ENCODE data around the gene SLC16A10. TPM values are rescaled to one million over a fixed set of nuclear protein-coding genes. Genes with fewer than 3 reads are reported as not detected.

Gene SLC16A10
- total RNA-seq, 1 donor from 2014 or later = 5.6 TPM

DNA sequence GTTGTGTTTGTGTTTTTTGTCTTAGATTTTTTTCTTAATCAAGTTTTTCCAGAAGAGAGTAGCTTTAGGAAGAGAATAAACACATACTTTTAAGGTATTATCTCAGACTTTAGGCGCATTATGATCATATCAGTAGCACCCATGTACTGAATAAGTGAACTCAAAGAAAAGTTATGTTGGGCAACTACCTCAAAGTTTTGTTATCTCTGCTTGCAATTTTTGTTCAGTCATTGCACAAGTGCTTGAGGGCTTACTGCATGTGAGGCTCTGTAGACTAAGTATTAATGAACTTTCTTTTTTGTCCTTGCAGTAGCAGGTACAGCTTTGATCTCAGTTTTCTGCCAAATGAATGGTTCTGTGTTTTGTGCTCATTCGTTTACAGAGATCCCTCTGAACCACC is 189.0 kb downstream of the SLC16A10 start:
- H3K4me1 Mint-ChIP-seq = no peaks in the 10 kb centered on the region
- H3K27me3 Mint-ChIP-seq (ENCODE audit: low read depth) = no peaks in the 10 kb centered on the region
- TF ChIP-seq, protein P1, sequence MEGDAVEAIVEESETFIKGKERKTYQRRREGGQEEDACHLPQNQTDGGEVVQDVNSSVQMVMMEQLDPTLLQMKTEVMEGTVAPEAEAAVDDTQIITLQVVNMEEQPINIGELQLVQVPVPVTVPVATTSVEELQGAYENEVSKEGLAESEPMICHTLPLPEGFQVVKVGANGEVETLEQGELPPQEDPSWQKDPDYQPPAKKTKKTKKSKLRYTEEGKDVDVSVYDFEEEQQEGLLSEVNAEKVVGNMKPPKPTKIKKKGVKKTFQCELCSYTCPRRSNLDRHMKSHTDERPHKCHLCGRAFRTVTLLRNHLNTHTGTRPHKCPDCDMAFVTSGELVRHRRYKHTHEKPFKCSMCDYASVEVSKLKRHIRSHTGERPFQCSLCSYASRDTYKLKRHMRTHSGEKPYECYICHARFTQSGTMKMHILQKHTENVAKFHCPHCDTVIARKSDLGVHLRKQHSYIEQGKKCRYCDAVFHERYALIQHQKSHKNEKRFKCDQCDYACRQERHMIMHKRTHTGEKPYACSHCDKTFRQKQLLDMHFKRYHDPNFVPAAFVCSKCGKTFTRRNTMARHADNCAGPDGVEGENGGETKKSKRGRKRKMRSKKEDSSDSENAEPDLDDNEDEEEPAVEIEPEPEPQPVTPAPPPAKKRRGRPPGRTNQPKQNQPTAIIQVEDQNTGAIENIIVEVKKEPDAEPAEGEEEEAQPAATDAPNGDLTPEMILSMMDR (conservative IDR thresholded peaks at IDR 0.05) = no peak
- no peak overlapping the region for H3K4me3 Mint-ChIP-seq
- peaks cover 73% of the 10 kb centered on the region for H3K36me3 Mint-ChIP-seq (ENCODE audit: low read depth)
- DNase-seq (ENCODE audit: low read depth, low spot score) = no peak
- H3K27ac Mint-ChIP-seq (ENCODE audit: unreplicated experiment) = no peak overlapping the region
- H3K9me3 Mint-ChIP-seq = peaks cover 17% of the 10 kb centered on the region

- DNase-seq (ENCODE audit: low read depth, low spot score) = no peak
- Mint-ChIP-seq H3K27ac (ENCODE audit: unreplicated experiment) (no peak overlapping the region), H3K27me3 (ENCODE audit: low read depth) (no peaks in the 10 kb centered on the region)
Observed at GRCh38 chr6:111276736-111277135, 189.4 kb downstream of the SLC16A10 start.

GRCh38 chr6:111277819-111278218 is 190.5 kb downstream of the SLC16A10 start:
- Mint-ChIP-seq H3K4me1 (no peaks in the 10 kb centered on the region), H3K9me3 (peaks cover 17% of the 10 kb centered on the region), H3K4me3 (no peak overlapping the region), H3K36me3 (ENCODE audit: low read depth) (peaks cover 85% of the 10 kb centered on the region), H3K27ac (ENCODE audit: unreplicated experiment) (no peak overlapping the region), H3K27me3 (ENCODE audit: low read depth) (no peaks in the 10 kb centered on the region)
- TF ChIP-seq, protein P1 (conservative IDR thresholded peaks at IDR 0.05) = no peak
- no peak for DNase-seq (ENCODE audit: low read depth, low spot score)

More at GRCh38 chr6:111276736-111277135, 189.4 kb downstream of the SLC16A10 start:
- TF ChIP-seq, protein P1 (conservative IDR thresholded peaks at IDR 0.05) = no peak
- Mint-ChIP-seq H3K9me3 (peaks cover 17% of the 10 kb centered on the region), H3K36me3 (ENCODE audit: low read depth) (peaks cover 75% of the 10 kb centered on the region), H3K4me1 (no peaks in the 10 kb centered on the region), H3K4me3 (no peak overlapping the region)

- Mint-ChIP-seq H3K4me3 (no peak overlapping the region), H3K9me3 (peaks cover 13% of the 10 kb centered on the region), H3K27me3 (ENCODE audit: low read depth) (no peaks in the 10 kb centered on the region), H3K4me1 (no peaks in the 10 kb centered on the region), H3K27ac (ENCODE audit: unreplicated experiment) (no peak overlapping the region), H3K36me3 (ENCODE audit: low read depth) (peaks cover 81% of the 10 kb centered on the region)
- TF ChIP-seq, protein P1 (conservative IDR thresholded peaks at IDR 0.05) = no peak
- no peak for DNase-seq (ENCODE audit: low read depth, low spot score)
Observed at GRCh38 chr6:111278731-111279130, 191.4 kb downstream of the SLC16A10 start.

DNA sequence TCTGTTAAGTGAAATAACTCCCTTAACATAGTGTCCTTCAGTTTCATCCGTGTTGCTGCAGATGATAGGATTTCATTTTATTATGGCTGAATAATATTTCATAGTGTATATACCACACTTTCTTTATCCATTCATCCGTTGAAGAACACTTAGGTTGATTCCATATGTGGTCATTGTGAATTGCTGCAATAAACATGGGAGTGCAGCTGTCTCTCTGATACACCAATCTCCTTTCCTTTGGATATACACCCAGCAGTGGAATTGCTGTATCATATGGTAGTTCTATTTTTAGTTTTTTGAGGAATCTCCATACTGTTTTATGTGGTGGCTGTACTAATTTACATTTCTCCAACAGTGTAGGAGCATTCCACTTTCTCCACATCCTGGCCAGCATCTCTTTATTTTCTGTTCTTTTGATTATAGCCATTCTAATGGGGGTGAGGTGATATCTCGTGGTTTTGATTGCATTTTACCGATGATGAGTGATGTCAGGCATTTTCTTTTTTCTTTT is 193.2 kb downstream of the SLC16A10 start:
- peaks cover 70% of the 10 kb centered on the region for H3K36me3 Mint-ChIP-seq (ENCODE audit: low read depth)
- peaks cover 6% of the 10 kb centered on the region for H3K9me3 Mint-ChIP-seq
- TF ChIP-seq, protein P1 (conservative IDR thresholded peaks at IDR 0.05) = no peak
- DNase-seq (ENCODE audit: low read depth, low spot score) = no peak
- no peaks in the 10 kb centered on the region for H3K27me3 Mint-ChIP-seq (ENCODE audit: low read depth)
- H3K4me3 Mint-ChIP-seq = no peak overlapping the region
- H3K4me1 Mint-ChIP-seq = no peaks in the 10 kb centered on the region
- peak overlapping the region; percentile 15 for H3K27ac Mint-ChIP-seq (ENCODE audit: unreplicated experiment)

Other genes with a start within 250 kb of the SLC16A10 start
- 92.7 and 92.8 TPM in 2 replicates for gene AMD1, start 212.7 kb upstream of the SLC16A10 start, total RNA-seq
- gene GTF3C6, start 128.8 kb upstream of the SLC16A10 start, total RNA-seq = 134 and 147 TPM in 2 replicates
- 30.4 and 35.9 TPM in 2 replicates for gene RPF2, start 105.5 kb upstream of the SLC16A10 start, total RNA-seq

Measured in neural crest cell (in vitro differentiated cells).